Common myeloid progenitor, CD34-positive (primary cell): Measurements from ENCODE around the gene MEIS2.

ENCODE experiments used
- CTCF ChIA-PET: fragments of 350-600 bp; sonication (Branson Sonifier 250); formaldehyde crosslinking; loops from one replicate; lab custom pipeline; 2021; ENCODE audit warnings: antibody characterized with exemption; lab: Charles Lee
- POLR2A ChIA-PET: fragments of 350-600 bp; sonication (Branson Sonifier 250); formaldehyde crosslinking; loops from one replicate; lab custom pipeline; 2021; ENCODE audit warnings: antibody characterized with exemption; lab: Charles Lee
- DNase-seq, 3 donors: peaks; one replicate each; pipeline versions ENCODE4 v3.0.0 to v3.0.0-alpha.2; 2013
- H3K27ac ChIP-seq, 2 experiments: 1 replicate in 1 of 2; 2 replicates in 1 of 2; pipeline ENCODE4 v1.7.0; 2013; ENCODE audit warnings: inconsistent platforms in 2 of 2, low read length in 2 of 2, mild to moderate bottlenecking in 2 of 2, low read depth in 1 of 2, moderate library complexity in 1 of 2; ENCODE audit not compliant: severe bottlenecking in 2 of 2, insufficient read depth in 1 of 2, poor library complexity in 1 of 2
- H3K27me3 ChIP-seq, 5 experiments: replicated peaks in 2 of 5; 1 replicate in 3 of 5; 2 replicates in 2 of 5; pipeline versions ENCODE4 v1.6.1 to v1.7.0; 2013; ENCODE audit warnings: low read length in 4 of 5, mild to moderate bottlenecking in 2 of 5, moderate library complexity in 2 of 5, inconsistent platforms in 1 of 5; ENCODE audit not compliant: insufficient read depth in 5 of 5, control insufficient read depth in 4 of 5
- H3K36me3 ChIP-seq, 4 experiments: 1 replicate in 2 of 4; 2 replicates in 2 of 4; pipeline versions ENCODE4 v1.6.1 to v1.7.0; 2013; ENCODE audit warnings: low read length in 3 of 4, control low read depth in 1 of 4, mild to moderate bottlenecking in 1 of 4; ENCODE audit not compliant: control insufficient read depth in 4 of 4, insufficient read depth in 4 of 4
- H3K4me1 ChIP-seq, 4 experiments: 1 replicate in 3 of 4; 2 replicates in 1 of 4; pipeline versions ENCODE4 v1.6.1 to v1.7.1; 2013; ENCODE audit warnings: low read length in 3 of 4, mild to moderate bottlenecking in 3 of 4, control low read depth in 1 of 4, inconsistent platforms in 1 of 4, moderate library complexity in 1 of 4; ENCODE audit not compliant: control insufficient read depth in 4 of 4, insufficient read depth in 4 of 4; ENCODE audit errors: control extremely low read depth in 1 of 4
- H3K4me3 ChIP-seq, 7 experiments: 1 replicate in 4 of 7; 2 replicates in 3 of 7; pipeline versions ENCODE4 v1.5.1 to v1.7.0; 2013; ENCODE audit warnings: mild to moderate bottlenecking in 7 of 7, low read length in 6 of 7, moderate library complexity in 6 of 7, inconsistent platforms in 2 of 7, low read depth in 2 of 7, control low read depth in 1 of 7; ENCODE audit not compliant: insufficient read depth in 4 of 7, control insufficient read depth in 1 of 7; ENCODE audit errors: extremely low read depth in 1 of 7
- H3K9me3 ChIP-seq, 5 experiments: 1 replicate in 4 of 5; 2 replicates in 1 of 5; pipeline versions ENCODE4 v1.6.1 to v1.7.1; 2013; ENCODE audit warnings: low read length in 4 of 5, mild to moderate bottlenecking in 2 of 5, inconsistent platforms in 1 of 5, low read depth in 1 of 5, moderate library complexity in 1 of 5; ENCODE audit not compliant: control insufficient read depth in 4 of 5, insufficient read depth in 2 of 5; ENCODE audit errors: control extremely low read depth in 1 of 5
- WGBS: methylation state at CpG from one replicate; pipeline ENCODE4 v1.1.5; 2013; ENCODE audit not compliant: insufficient coverage; 5-methylcytosine and 5-hydroxymethylcytosine counted together

MEIS2 gene

DNA sequence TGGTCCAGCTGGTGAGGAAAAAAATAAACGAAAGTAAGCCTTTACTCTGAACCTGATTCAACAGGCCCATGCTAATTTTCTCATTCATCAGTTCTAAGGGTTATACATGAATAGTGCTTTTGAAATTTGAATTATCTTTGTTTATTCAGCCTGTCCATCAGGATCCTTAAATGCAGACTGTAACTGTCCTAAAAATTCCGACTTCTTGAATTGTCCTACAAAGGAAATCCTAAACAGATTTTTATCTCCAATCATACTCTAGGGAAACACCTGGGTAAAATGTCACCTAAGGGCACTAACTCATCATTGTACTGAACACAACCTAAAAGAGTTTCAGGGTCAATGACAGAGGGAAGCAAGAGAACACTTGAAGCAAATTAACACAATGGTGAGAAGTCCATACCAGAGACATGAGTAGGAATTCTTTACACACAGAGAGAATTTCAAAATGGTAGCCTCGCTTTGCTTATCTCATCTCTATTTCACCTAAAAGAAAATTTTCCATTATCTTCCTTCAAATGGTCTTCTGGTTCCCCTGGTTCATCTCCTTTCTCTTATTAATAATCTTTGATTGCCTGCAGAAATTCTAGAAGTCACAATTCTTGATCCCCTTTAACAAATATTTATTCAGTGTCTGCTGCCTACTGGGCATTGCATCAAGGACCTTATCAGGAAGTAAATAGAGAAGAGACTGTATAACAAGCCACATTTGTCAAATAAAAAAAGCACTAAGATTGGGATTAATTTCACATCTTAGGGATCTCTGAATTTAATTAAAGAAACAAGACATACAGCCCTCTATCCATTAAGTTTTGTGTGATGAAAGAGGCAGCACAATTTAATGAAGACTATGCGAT is 182.7 kb downstream of the MEIS2 start:
- ChIA-PET POLR2A (no interaction called here), CTCF (no interaction called here)
- no peak overlapping the region for H3K4me3 ChIP-seq
- H3K27ac ChIP-seq, result no peak overlapping the region
- no peaks in the 10 kb centered on the region for H3K36me3 ChIP-seq
- H3K9me3 ChIP-seq, result no peaks in the 10 kb centered on the region
- DNase-seq, result no peak
- 100% methylated on average over 2 of the region's 4 CpGs for WGBS
- H3K4me1 ChIP-seq, result no peaks in the 10 kb centered on the region
- H3K27me3 ChIP-seq, result no peaks in the 10 kb centered on the region

- Histone ChIP-seq H3K4me3 (no peak overlapping the region), H3K36me3 (no peaks in the 10 kb centered on the region), H3K27me3 (no peaks in the 10 kb centered on the region), H3K9me3 (no peaks in the 10 kb centered on the region), H3K27ac (no peak overlapping the region), H3K4me1 (no peaks in the 10 kb centered on the region)
- ChIA-PET CTCF (no interaction called here), POLR2A (no interaction called here)
- WGBS, result 100% methylated on average over 1 of the region's 3 CpGs
- no peak for DNase-seq
These were observed 185.2 kb downstream of the MEIS2 start for GRCh38 chr15:36914960-36915808.

- POLR2A ChIA-PET, result no interaction called here
These were observed 185.9 kb downstream of the MEIS2 start for GRCh38 chr15:36914466-36914865.

DNA sequence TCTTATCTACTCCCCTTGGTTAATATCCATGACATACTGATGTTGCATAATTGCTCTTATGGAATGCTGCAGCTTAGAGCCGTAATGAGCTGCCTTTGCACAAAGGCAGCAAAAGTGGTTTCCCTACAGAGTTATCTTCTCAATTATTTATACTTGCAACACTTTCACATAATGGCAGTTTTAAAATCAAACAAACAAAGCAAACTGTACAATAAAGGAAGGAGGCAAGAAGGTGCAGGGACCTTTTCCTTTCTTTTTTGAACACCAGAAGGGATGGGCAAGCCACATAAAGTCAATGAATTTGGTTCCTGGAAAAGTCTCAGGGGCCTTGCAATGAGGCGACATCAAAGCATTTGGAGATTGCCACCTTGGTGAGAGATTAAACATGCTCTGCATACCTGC is 188.0 kb downstream of the MEIS2 start:
- no peaks in the 10 kb centered on the region for H3K4me1 ChIP-seq
- DNase-seq, result no peak
- H3K4me3 ChIP-seq, result no peak overlapping the region
- H3K36me3 ChIP-seq, result no peaks in the 10 kb centered on the region
- H3K27ac ChIP-seq, result no peak overlapping the region
- WGBS, result 86% methylated on average over 1 of the region's 2 CpGs
- POLR2A ChIA-PET, result no interaction called here
- H3K27me3 ChIP-seq, result peaks cover 0 to 3% (median 0%) of the 10 kb centered on the region in 5 experiments
- CTCF ChIA-PET, result no interaction called here
- no peaks in the 10 kb centered on the region for H3K9me3 ChIP-seq

More at GRCh38 chr15:36914466-36914865, 185.9 kb downstream of the MEIS2 start:
- DNase-seq, result no peak
- CTCF ChIA-PET, result no interaction called here
- Histone ChIP-seq H3K27me3 (peaks cover 0 to 2% (median 0%) of the 10 kb centered on the region in 5 experiments), H3K4me1 (no peaks in the 10 kb centered on the region), H3K9me3 (no peaks in the 10 kb centered on the region), H3K36me3 (no peaks in the 10 kb centered on the region), H3K27ac (no peak overlapping the region), H3K4me3 (no peak overlapping the region)
- 50% methylated on average over 2 of the region's 4 CpGs for WGBS

GRCh38 chr15:36911322-36911944 is 188.9 kb downstream of the MEIS2 start:
- H3K4me1 ChIP-seq, result no peaks in the 10 kb centered on the region
- peaks cover 0 to 3% (median 1%) of the 10 kb centered on the region in 5 experiments for H3K27me3 ChIP-seq
- H3K9me3 ChIP-seq, result no peaks in the 10 kb centered on the region
- H3K27ac ChIP-seq, result no peak overlapping the region
- H3K36me3 ChIP-seq, result no peaks in the 10 kb centered on the region
- DNase-seq, result no peak
- ChIA-PET CTCF (no interaction called here), POLR2A (no interaction called here)
- H3K4me3 ChIP-seq, result no peak overlapping the region
- WGBS, result 81% methylated on average over 4 of the region's 5 CpGs

GRCh38 chr15:36908991-36909390 is 191.4 kb downstream of the MEIS2 start:
- no peak overlapping the region for H3K4me3 ChIP-seq
- H3K36me3 ChIP-seq, result no peaks in the 10 kb centered on the region
- POLR2A ChIA-PET, result no interaction called here
- H3K27ac ChIP-seq, result no peak overlapping the region
- WGBS, result 40% methylated on average over 2 of the region's 4 CpGs
- no peaks in the 10 kb centered on the region for H3K9me3 ChIP-seq
- CTCF ChIA-PET, result interaction anchor here (1.3 kb wide), 1 partner anchor 16 kb away, joined by 4 read pairs; no protein-coding TSS in a partner anchor
- DNase-seq, result no peak
- no peaks in the 10 kb centered on the region for H3K4me1 ChIP-seq
- H3K27me3 ChIP-seq, result peaks cover 0 to 7% (median 2%) of the 10 kb centered on the region in 5 experiments
